ENCODE measurements around the gene KLK8. TPM values are rescaled to one million over a fixed set of nuclear protein-coding genes. Genes with fewer than 3 reads are reported as not detected.

Gene KLK8
- total and polyA plus RNA-seq, 2 of the 13 experiments (the other 11 are each of a cell fraction or from before 2014, with no cell fraction given) = not detected

DNA sequence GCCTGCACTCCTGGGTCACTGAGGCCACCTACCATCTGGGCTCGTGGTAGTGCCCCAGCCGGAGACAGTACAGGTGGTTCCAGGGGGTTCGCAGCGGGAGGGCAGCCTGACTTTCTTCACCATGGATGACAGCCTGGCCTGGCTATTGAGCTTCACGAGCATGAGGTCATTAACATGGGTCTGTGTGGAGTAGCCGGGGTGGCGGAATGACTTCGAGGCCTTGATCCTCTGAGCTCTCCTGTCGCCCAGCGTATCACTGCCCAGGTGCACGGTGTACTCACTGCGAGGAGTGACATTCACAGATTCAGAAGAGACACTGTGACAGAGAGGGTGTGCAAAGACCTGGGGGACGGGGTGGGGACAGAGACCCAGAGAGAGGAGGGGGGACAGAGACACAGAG lies 21.2 kb downstream of the KLK8 start (continued):
- TF ChIP-seq, protein P1, sequence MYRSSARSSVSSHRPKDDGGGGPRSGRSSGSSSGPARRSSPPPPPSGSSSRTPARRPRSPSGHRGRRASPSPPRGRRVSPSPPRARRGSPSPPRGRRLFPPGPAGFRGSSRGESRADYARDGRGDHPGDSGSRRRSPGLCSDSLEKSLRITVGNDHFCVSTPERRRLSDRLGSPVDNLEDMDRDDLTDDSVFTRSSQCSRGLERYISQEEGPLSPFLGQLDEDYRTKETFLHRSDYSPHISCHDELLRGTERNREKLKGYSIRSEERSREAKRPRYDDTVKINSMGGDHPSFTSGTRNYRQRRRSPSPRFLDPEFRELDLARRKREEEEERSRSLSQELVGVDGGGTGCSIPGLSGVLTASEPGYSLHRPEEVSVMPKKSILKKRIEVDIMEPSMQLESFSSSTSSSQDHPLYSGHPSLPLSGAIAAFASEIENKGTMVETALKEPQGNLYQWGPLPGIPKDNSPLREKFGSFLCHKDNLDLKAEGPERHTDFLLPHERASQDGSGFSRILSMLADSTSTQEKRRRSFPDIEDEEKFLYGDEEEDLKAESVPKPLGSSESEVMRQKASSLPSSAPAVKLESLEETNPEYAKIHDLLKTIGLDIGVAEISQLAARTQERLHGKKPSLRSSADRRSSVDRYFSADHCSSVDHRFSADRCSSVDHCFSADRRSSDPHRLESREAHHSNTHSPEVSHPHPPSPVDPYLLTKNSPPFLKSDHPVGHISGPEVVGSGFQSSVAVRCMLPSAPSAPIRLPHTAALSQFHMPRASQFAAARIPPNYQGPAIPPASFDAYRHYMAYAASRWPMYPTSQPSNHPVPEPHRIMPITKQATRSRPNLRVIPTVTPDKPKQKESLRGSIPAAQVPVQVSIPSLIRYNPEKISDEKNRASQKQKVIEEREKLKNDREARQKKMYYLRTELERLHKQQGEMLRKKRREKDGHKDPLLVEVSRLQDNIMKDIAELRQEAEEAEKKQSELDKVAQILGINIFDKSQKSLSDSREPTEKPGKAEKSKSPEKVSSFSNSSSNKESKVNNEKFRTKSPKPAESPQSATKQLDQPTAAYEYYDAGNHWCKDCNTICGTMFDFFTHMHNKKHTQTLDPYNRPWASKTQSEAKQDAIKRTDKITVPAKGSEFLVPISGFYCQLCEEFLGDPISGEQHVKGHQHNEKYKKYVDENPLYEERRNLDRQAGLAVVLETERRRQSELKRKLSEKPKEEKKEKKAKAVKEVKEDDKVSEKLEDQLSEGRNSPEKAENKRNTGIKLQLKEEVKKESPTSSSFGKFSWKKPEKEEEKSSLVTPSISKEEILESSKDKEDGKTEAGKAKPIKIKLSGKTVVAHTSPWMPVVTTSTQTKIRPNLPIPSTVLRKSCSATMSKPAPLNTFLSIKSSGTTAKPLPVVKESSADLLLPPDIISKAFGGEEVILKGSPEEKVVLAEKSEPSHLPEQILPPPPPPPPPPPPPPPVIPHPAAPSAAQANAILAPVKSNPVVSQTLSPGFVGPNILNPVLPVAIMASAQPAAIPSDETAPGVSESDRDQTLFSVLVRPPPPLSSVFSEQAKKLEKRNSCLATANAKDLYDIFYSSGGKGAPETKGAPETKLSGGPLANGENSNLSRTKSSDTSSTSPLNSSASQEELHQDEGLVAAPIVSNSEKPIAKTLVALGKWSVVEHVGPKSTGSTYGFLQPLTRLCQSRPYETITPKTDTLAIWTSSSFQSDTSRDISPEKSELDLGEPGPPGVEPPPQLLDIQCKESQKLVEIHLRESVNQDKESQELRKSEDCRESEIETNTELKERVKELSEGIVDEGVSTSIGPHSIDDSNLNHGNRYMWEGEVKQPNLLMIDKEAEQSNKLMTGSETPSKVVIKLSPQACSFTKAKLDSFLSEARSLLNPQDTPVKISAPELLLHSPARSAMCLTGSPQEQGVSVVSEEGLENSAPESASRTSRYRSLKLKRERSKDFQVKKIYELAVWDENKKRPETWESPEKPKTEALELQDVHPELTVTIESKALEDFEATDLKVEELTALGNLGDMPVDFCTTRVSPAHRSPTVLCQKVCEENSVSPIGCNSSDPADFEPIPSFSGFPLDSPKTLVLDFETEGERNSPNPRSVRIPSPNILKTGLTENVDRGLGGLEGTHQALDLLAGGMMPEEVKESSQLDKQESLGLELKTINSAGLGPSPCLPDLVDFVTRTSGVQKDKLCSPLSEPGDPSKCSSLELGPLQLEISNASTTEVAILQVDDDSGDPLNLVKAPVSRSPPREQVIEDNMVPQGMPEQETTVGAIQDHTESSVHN (CRISPR knock-in tag; IDR thresholded peaks at IDR 0.05) = no peak
- no peak for TF ChIP-seq AHR (CRISPR knock-in tag; IDR thresholded peaks at IDR 0.05)
- TF ChIP-seq KLF13 (CRISPR knock-in tag; IDR thresholded peaks at IDR 0.05) = no peak

DNA sequence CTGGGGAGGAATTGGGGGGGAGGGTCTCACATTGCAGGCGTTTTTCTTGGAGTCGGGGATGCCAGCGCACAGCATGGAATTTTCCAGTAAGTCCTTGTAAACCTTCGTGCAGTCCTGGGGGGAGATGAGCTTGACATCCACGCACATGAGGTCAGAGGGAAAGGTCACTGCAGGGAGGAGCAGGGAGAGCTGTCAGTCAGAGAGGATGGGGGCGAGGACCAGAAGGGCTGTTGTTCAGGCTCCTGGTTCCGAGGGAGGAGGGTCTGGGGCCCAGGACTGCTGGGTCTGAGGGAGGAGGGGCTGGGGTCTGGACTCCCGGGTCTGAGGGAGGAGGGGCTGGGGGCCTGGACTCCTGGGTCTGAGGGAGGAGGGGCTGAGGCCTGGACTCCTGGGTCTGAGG lies 21.6 kb downstream of the KLK8 start:
- H3K27ac ChIP-seq (ENCODE audit: extremely low read length, insufficient read depth, low read length) = no peak overlapping the region
- no peak overlapping the region for H3K4me3 ChIP-seq (replicated peaks in 1 of 3; ENCODE audit: insufficient read depth in 1 of 3, low read depth in 2 of 3, low read length in 3 of 3)
- FAIRE-seq = no peak
- H3K9me3 ChIP-seq (ENCODE audit: low read length) = no peaks in the 10 kb centered on the region
- no peaks in the 10 kb centered on the region for H3K79me2 ChIP-seq (ENCODE audit: insufficient read depth, low read length)
- ChIA-PET POLR2A (no interaction called here), CTCF (ENCODE audit: low intra/inter-chr PET ratio, low total read pairs) (no interaction called here)
- no peak for ATAC-seq
- intact Hi-C loops (cut with micrococcal nuclease; ENCODE audit: unreplicated experiment) (no loop called here), in situ Hi-C loops (cut with HindIII; ENCODE audit: extremely low pct_ligation_motif_present, low pct_unique_long_range_greater_than_20kb) (no loop called here)
- H4K20me1 ChIP-seq (ENCODE audit: insufficient read depth, low read length) = no peaks in the 10 kb centered on the region
- BruUV-seq (replicated peaks) = no TSS peak
- no peak overlapping the region for H3K4me2 ChIP-seq (ENCODE audit: low read depth, low read length)
- no peak for DNase-seq (ENCODE audit: low spot score)
- 15% methylated on average over 8 of the region's 8 CpGs for WGBS (ENCODE audit: low lambda C conversion rate)
- H3K4me1 ChIP-seq (ENCODE audit: insufficient read depth, low read length) = no peaks in the 10 kb centered on the region
- no peaks in the 10 kb centered on the region for H3K36me3 ChIP-seq (replicated peaks in 1 of 2; ENCODE audit: control insufficient read depth in 1 of 2, insufficient read depth in 2 of 2, low read length in 2 of 2)
- no peak overlapping the region for H2AFZ ChIP-seq (ENCODE audit: low read length)
- H3K27me3 ChIP-seq (ENCODE audit: control insufficient read depth in 1 of 2, insufficient read depth in 2 of 2, low read length in 2 of 2) = no peaks in the 10 kb centered on the region; a peak in 1 of 5 replicates
- no peak overlapping the region for H3K9ac ChIP-seq (ENCODE audit: insufficient read depth, low read depth, low read length)
- TF ChIP-seq ZFP36 (IDR thresholded peaks at IDR 0.05; ENCODE audit: borderline replicate concordance, low read depth, low read length, partially characterized antibody) = no peak
- TF ChIP-seq, protein P2, sequence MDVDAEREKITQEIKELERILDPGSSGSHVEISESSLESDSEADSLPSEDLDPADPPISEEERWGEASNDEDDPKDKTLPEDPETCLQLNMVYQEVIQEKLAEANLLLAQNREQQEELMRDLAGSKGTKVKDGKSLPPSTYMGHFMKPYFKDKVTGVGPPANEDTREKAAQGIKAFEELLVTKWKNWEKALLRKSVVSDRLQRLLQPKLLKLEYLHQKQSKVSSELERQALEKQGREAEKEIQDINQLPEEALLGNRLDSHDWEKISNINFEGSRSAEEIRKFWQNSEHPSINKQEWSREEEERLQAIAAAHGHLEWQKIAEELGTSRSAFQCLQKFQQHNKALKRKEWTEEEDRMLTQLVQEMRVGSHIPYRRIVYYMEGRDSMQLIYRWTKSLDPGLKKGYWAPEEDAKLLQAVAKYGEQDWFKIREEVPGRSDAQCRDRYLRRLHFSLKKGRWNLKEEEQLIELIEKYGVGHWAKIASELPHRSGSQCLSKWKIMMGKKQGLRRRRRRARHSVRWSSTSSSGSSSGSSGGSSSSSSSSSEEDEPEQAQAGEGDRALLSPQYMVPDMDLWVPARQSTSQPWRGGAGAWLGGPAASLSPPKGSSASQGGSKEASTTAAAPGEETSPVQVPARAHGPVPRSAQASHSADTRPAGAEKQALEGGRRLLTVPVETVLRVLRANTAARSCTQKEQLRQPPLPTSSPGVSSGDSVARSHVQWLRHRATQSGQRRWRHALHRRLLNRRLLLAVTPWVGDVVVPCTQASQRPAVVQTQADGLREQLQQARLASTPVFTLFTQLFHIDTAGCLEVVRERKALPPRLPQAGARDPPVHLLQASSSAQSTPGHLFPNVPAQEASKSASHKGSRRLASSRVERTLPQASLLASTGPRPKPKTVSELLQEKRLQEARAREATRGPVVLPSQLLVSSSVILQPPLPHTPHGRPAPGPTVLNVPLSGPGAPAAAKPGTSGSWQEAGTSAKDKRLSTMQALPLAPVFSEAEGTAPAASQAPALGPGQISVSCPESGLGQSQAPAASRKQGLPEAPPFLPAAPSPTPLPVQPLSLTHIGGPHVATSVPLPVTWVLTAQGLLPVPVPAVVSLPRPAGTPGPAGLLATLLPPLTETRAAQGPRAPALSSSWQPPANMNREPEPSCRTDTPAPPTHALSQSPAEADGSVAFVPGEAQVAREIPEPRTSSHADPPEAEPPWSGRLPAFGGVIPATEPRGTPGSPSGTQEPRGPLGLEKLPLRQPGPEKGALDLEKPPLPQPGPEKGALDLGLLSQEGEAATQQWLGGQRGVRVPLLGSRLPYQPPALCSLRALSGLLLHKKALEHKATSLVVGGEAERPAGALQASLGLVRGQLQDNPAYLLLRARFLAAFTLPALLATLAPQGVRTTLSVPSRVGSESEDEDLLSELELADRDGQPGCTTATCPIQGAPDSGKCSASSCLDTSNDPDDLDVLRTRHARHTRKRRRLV (CRISPR knock-in tag; IDR thresholded peaks at IDR 0.05) = no peak
- TF ChIP-seq, protein P3, sequence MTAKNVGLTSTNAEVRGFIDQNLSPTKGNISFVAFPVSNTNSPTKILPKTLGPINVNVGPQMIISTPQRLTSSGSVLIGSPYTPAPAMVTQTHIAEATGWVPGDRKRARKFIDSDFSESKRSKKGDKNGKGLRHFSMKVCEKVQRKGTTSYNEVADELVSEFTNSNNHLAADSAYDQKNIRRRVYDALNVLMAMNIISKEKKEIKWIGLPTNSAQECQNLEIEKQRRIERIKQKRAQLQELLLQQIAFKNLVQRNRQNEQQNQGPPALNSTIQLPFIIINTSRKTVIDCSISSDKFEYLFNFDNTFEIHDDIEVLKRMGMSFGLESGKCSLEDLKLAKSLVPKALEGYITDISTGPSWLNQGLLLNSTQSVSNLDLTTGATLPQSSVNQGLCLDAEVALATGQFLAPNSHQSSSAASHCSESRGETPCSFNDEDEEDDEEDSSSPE (CRISPR knock-in tag; IDR thresholded peaks at IDR 0.05) = no peak

Measured in HepG2 (cell line).